IMR-90 (cell line): ENCODE data around the gene FRMD5. TPM values are rescaled to one million over a fixed set of nuclear protein-coding genes. Genes with fewer than 3 reads are reported as not detected.

Experiments used
- ATAC-seq: fragments of 200-7000 bp; cut with Tn5 transposase; 2 replicates; pipeline ENCODE4 v1.9.1; 2020; ENCODE audit warnings: low read depth, mild to moderate bottlenecking, moderate library complexity
- BruUV-seq: library from RNA; stranded (reverse); fragments of 400-500 nt; replicated peaks from 2 replicates; lab custom pipeline; 2021; lab: Mats Ljungman, UMichigan
- CTCF ChIA-PET: fragments of 300-600 bp; formaldehyde crosslinking; extraction: SDS; loops from one replicate; lab custom pipeline; 2021; ENCODE audit warnings: antibody characterized with exemption; lab: Yijun Ruan, JAX
- POLR2A ChIA-PET: fragments of 300-600 bp; sonication (Branson Sonifier 250); formaldehyde crosslinking; loops from one replicate; lab custom pipeline; 2022; ENCODE audit warnings: antibody characterized with exemption; ENCODE audit not compliant: unreplicated experiment; lab: Charles Lee
- DNase-seq: peaks from one replicate; pipeline ENCODE4 v3.0.0; 2013
- H2AFZ ChIP-seq: replicated peaks from 2 replicates; pipeline ENCODE3; 2013; ENCODE audit warnings: low read length, mild to moderate bottlenecking; ENCODE audit not compliant: poor library complexity
- H2AK5ac ChIP-seq: 2 replicates; pipeline ENCODE4 v1.6.1; 2013; ENCODE audit warnings: low read depth, low read length, inconsistent platforms
- H2AK9ac ChIP-seq: replicated peaks from 2 replicates; pipeline ENCODE3; 2013; ENCODE audit warnings: mild to moderate bottlenecking, low read depth, low read length, moderate library complexity; ENCODE audit not compliant: poor library complexity
- H2BK120ac ChIP-seq: 2 replicates; pipeline ENCODE4 v1.6.1; 2013; ENCODE audit warnings: low read depth, low read length, inconsistent platforms
- H2BK15ac ChIP-seq: 3 replicates; pipeline ENCODE4 v1.6.1; 2013; ENCODE audit warnings: low read depth, low read length, inconsistent platforms
- H2BK20ac ChIP-seq: 2 replicates; pipeline ENCODE4 v1.6.1; 2013; ENCODE audit warnings: low read depth, mild to moderate bottlenecking, inconsistent platforms, low read length, moderate library complexity
- H2BK5ac ChIP-seq: 2 replicates; pipeline ENCODE4 v1.6.1; 2013; ENCODE audit warnings: mild to moderate bottlenecking, low read depth, low read length, inconsistent platforms; ENCODE audit not compliant: poor library complexity, severe bottlenecking
- H3K14ac ChIP-seq: replicated peaks from 2 replicates; pipeline ENCODE4 v1.6.1; 2013; ENCODE audit warnings: low read depth, low read length, inconsistent platforms
- H3K18ac ChIP-seq: 2 replicates; pipeline ENCODE4 v1.6.1; 2013; ENCODE audit warnings: low read depth, low read length, control low read depth
- H3K23ac ChIP-seq: 2 replicates; pipeline ENCODE4 v1.6.1; 2013; ENCODE audit warnings: low read depth, low read length, inconsistent platforms
- H3K27ac ChIP-seq: 2 replicates; pipeline ENCODE4 v1.5.1; 2013; ENCODE audit warnings: mild to moderate bottlenecking, control low read depth, low read length; ENCODE audit not compliant: insufficient read depth
- H3K27me3 ChIP-seq: 2 replicates; pipeline ENCODE4 v1.6.1; 2013; ENCODE audit warnings: low read length; ENCODE audit not compliant: control insufficient read depth, insufficient read depth
- H3K36me3 ChIP-seq: 2 replicates; pipeline ENCODE4 v1.6.1; 2013; ENCODE audit warnings: low read length, mixed read lengths; ENCODE audit not compliant: control insufficient read depth, insufficient read depth
- H3K4ac ChIP-seq: 2 replicates; pipeline ENCODE4 v1.6.1; 2013; ENCODE audit warnings: low read depth, low read length, inconsistent platforms
- H3K4me1 ChIP-seq: 2 replicates; pipeline ENCODE4 v1.6.1; 2013; ENCODE audit warnings: low read length, mixed read lengths; ENCODE audit not compliant: control insufficient read depth, insufficient read depth
- H3K4me2 ChIP-seq: 2 replicates; pipeline ENCODE4 v1.6.1; 2013; ENCODE audit warnings: low read depth, mild to moderate bottlenecking, control low read depth, low read length, moderate library complexity
- H3K4me3 ChIP-seq: 2 replicates; pipeline ENCODE4 v1.5.1; 2013; ENCODE audit warnings: low read depth, mild to moderate bottlenecking, control low read depth, low read length, moderate library complexity; ENCODE audit not compliant: insufficient read depth
- H3K56ac ChIP-seq: 2 replicates; pipeline ENCODE4 v1.6.1; 2013; ENCODE audit warnings: low read length, inconsistent platforms; ENCODE audit not compliant: insufficient read depth; ENCODE audit errors: extremely low read depth
- H3K79me1 ChIP-seq, 2 experiments: 2 replicates each; pipeline ENCODE4 v1.6.1; 2013; ENCODE audit warnings: low read length in 2 of 2, inconsistent platforms in 1 of 2, low read depth in 1 of 2
- H3K9ac ChIP-seq: 2 replicates; pipeline ENCODE4 v1.6.1; 2013; ENCODE audit warnings: low read depth, low read length, control low read depth
- H3K9me1 ChIP-seq: 2 replicates; pipeline ENCODE4 v1.6.1; 2013; ENCODE audit warnings: low read length, inconsistent platforms; ENCODE audit not compliant: insufficient read depth
- H3K9me3 ChIP-seq: 2 replicates; pipeline ENCODE4 v1.6.1; 2013; ENCODE audit warnings: low read length; ENCODE audit not compliant: control insufficient read depth, insufficient read depth
- H4K20me1 ChIP-seq: 2 replicates; pipeline ENCODE4 v1.6.1; 2013; ENCODE audit warnings: low read length, inconsistent platforms; ENCODE audit not compliant: insufficient read depth
- H4K5ac ChIP-seq: 2 replicates; pipeline ENCODE4 v1.6.1; 2013; ENCODE audit warnings: mild to moderate bottlenecking, low read depth, low read length, control low read depth
- H4K8ac ChIP-seq, 2 experiments: 2 replicates each; pipeline ENCODE4 v1.6.1; 2013; ENCODE audit warnings: low read depth in 2 of 2, low read length in 2 of 2, control low read depth in 1 of 2, inconsistent platforms in 1 of 2
- H4K91ac ChIP-seq: 2 replicates; pipeline ENCODE4 v1.6.1; 2013; ENCODE audit warnings: low read depth, low read length, inconsistent platforms; ENCODE audit not compliant: insufficient read depth
- BHLHE40 ChIP-seq: fragments of 150-350 bp; IDR thresholded peaks from 2 replicates; pipeline ENCODE4 v1.6.1; 2016; ENCODE audit warnings: mild to moderate bottlenecking, low read depth, low read length
- CEBPB ChIP-seq: IDR thresholded peaks from 2 replicates; pipeline ENCODE4 v1.6.1; 2012; ENCODE audit warnings: low read depth, low read length, improper control_type of control experiment
- CHD1 ChIP-seq: IDR thresholded peaks from 2 replicates; pipeline ENCODE4 v1.6.1; 2012; ENCODE audit warnings: low read depth, low read length, improper control_type of control experiment
- FOS ChIP-seq: fragments of 150-350 bp; IDR thresholded peaks from 2 replicates; pipeline ENCODE4 v1.6.1; 2016; ENCODE audit warnings: low read depth, low read length
- MAFK ChIP-seq: IDR thresholded peaks from 2 replicates; pipeline ENCODE4 v1.6.1; 2012; ENCODE audit warnings: low read depth, low read length, improper control_type of control experiment
- MAZ ChIP-seq: IDR thresholded peaks from 2 replicates; pipeline ENCODE4 v1.6.1; 2012; ENCODE audit warnings: low read depth, mild to moderate bottlenecking, low read length, improper control_type of control experiment, moderate library complexity, borderline replicate concordance
- MXI1 ChIP-seq: IDR thresholded peaks from 2 replicates; pipeline ENCODE4 v1.6.1; 2012; ENCODE audit warnings: low read depth, mild to moderate bottlenecking, low read length, moderate library complexity, borderline replicate concordance
- NFE2L2 ChIP-seq: fragments of 150-350 bp; IDR thresholded peaks from 2 replicates; pipeline ENCODE4 v1.6.1; 2016; ENCODE audit warnings: low read depth, mild to moderate bottlenecking, low read length
- POLR2A ChIP-seq: IDR thresholded peaks from 2 replicates; pipeline ENCODE4 v1.6.1; 2012; ENCODE audit warnings: mild to moderate bottlenecking, low read depth, low read length
- RAD21 ChIP-seq: IDR thresholded peaks from 2 replicates; pipeline ENCODE4 v1.6.1; 2012; ENCODE audit warnings: low read length, improper control_type of control experiment
- RCOR1 ChIP-seq: IDR thresholded peaks from 2 replicates; pipeline ENCODE4 v1.6.1; 2012; ENCODE audit warnings: mild to moderate bottlenecking, low read length, improper control_type of control experiment; ENCODE audit not compliant: insufficient replicate concordance
- RFX5 ChIP-seq: IDR thresholded peaks from 2 replicates; pipeline ENCODE4 v1.8.0; 2012; ENCODE audit warnings: low read depth, mild to moderate bottlenecking, low read length, moderate library complexity
- SMC3 ChIP-seq: fragments of 150-350 bp; IDR thresholded peaks from 2 replicates; pipeline ENCODE4 v1.6.1; 2016; ENCODE audit warnings: low read depth, mild to moderate bottlenecking, antibody characterized with exemption, low read length, moderate library complexity
- WGBS, 2 experiments: methylation state at CpG; one replicate each; pipeline versions ENCODE4 v1.1.5 to v1.1.7; 2013; ENCODE audit warnings: missing lambda C conversion rate in 2 of 2; ENCODE audit not compliant: insufficient read length in 1 of 2; ENCODE audit errors: extremely low coverage in 2 of 2; 5-methylcytosine and 5-hydroxymethylcytosine counted together
- dilution Hi-C: fragments of 300-500 bp; cut with HindIII; formaldehyde crosslinking; loops from one replicate; pipeline ENCODE4 v1.14.3; 2018; ENCODE audit warnings: low sequenced_read_pairs; ENCODE audit not compliant: unreplicated experiment
- in situ Hi-C: fragments of 300-500 bp; cut with MboI; formaldehyde crosslinking; loops from 3 replicates; pipeline ENCODE4 v1.14.3; 2019; ENCODE audit warnings: low sequenced_read_pairs, inconsistent platforms, mixed read lengths
- intact Hi-C: fragments of 100-400 bp; cut with micrococcal nuclease; formaldehyde crosslinking; loops from 2 replicates; pipeline ENCODE4 v1.10.0; 2022
- polyA plus RNA-seq, 3 experiments: library from polyadenylated mRNA; depleted of rRNA; stranded (reverse); fragments of >200 nt; gene quantifications; 2 replicates each; pipeline ENCODE4 v1.2.3, GENCODE V29; 2012; ENCODE audit warnings: low replicate concordance in 1 of 3
- total RNA-seq: library from RNA; depleted of rRNA; stranded (reverse); fragments of >200 nt; gene quantifications from 2 replicates; pipeline ENCODE4 v1.2.3, GENCODE V29; 2012
- TF ChIP-seq, protein P1 (sequence below): conservative IDR thresholded peaks from 2 replicates; pipeline ENCODE4 v1.5.1; 2012; ENCODE audit warnings: mild to moderate bottlenecking, low read depth, low read length, improper control_type of control experiment

The FRMD5 gene
- total and polyA plus RNA-seq, 2 of the 4 experiments (the other 2 are of a cell fraction): 4.1 to 5.4 TPM

DNA sequence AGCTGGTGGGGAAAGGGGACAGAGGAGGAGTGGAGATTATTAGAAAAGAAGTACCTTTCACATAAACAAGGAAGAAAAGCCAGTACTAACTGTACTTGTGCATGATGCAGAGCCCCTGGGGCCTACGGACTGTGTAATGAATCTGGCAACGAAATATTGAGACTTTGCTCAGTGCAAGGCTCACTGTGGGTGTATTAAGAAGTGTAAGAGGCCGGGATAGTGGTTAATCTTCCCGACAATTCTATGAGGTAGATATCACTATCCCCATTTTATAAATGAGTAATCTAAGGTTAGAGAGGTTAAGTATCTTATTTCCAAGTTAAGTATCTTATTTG, 278.8 kb downstream of the FRMD5 start:
- TF ChIP-seq RAD21 (no peak), POLR2A (no peak), MAFK (no peak), MAZ (no peak), FOS (no peak), RCOR1 (no peak), SMC3 (no peak), BHLHE40 (no peak), NFE2L2 (no peak), CHD1 (no peak), MXI1 (no peak), CEBPB (no peak), RFX5 (no peak)
- TF ChIP-seq, protein P1, sequence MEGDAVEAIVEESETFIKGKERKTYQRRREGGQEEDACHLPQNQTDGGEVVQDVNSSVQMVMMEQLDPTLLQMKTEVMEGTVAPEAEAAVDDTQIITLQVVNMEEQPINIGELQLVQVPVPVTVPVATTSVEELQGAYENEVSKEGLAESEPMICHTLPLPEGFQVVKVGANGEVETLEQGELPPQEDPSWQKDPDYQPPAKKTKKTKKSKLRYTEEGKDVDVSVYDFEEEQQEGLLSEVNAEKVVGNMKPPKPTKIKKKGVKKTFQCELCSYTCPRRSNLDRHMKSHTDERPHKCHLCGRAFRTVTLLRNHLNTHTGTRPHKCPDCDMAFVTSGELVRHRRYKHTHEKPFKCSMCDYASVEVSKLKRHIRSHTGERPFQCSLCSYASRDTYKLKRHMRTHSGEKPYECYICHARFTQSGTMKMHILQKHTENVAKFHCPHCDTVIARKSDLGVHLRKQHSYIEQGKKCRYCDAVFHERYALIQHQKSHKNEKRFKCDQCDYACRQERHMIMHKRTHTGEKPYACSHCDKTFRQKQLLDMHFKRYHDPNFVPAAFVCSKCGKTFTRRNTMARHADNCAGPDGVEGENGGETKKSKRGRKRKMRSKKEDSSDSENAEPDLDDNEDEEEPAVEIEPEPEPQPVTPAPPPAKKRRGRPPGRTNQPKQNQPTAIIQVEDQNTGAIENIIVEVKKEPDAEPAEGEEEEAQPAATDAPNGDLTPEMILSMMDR: no peak
- Histone ChIP-seq H3K27ac (no peak overlapping the region), H3K23ac (no peak overlapping the region), H3K9me3 (no peaks in the 10 kb centered on the region), H4K20me1 (no peaks in the 10 kb centered on the region), H3K18ac (no peak overlapping the region), H3K27me3 (no peaks in the 10 kb centered on the region), H3K4ac (no peak overlapping the region; the same call in 1 of the 2 replicates), H3K56ac (no peak overlapping the region), H2BK15ac (0 out of 3 replicates have a peak overlapping the region, but pooled peaks have one; percentile 2), H3K36me3 (no peaks in the 10 kb centered on the region), H3K9ac (no peak overlapping the region), H2AFZ (no peak overlapping the region), H3K79me1 (peaks cover 3 to 5% of the 10 kb centered on the region in 2 experiments; a peak in 2 of 4 replicates), H3K4me3 (no peak overlapping the region), H3K4me1 (peaks cover 27% of the 10 kb centered on the region), H4K8ac (no peak overlapping the region), H2AK5ac (no peak overlapping the region), H3K4me2 (no peak overlapping the region), H2BK120ac (no peak overlapping the region), H3K14ac (no peak overlapping the region), H3K9me1 (peaks cover 21% of the 10 kb centered on the region), H4K91ac (no peak overlapping the region), H2BK20ac (no peak overlapping the region), H2BK5ac (no peak overlapping the region), H4K5ac (no peak overlapping the region), H2AK9ac (no peak overlapping the region)
- WGBS, 2 experiments: no CpG with 5 or more reads among the region's 4 CpGs
- dilution Hi-C loops (no loop called here), intact Hi-C loops (no loop called here), in situ Hi-C loops (loop anchor here (25.0 kb wide), 1 partner anchor 146 kb away; no protein-coding TSS in a partner anchor)
- ATAC-seq: no peak
- CTCF ChIA-PET: interaction anchor here (1.0 kb wide), 1 partner anchor 23 kb away, joined by 3 read pairs; no protein-coding TSS in a partner anchor
- no TSS peak for BruUV-seq
- POLR2A ChIA-PET: no interaction called here
- no peak for DNase-seq
